HEK293 (cell line): Measurements from ENCODE around the gene AKAP11.

ENCODE experiments used
- CTCF ChIA-PET: fragments of 350-600 bp; formaldehyde crosslinking; extraction: SDS; loops from one replicate; lab custom pipeline; 2021; ENCODE audit warnings: antibody characterized with exemption; lab: Yijun Ruan, JAX
- POLR2A ChIA-PET: fragments of 300-600 bp; formaldehyde crosslinking; extraction: SDS; loops from one replicate; lab custom pipeline; 2020; ENCODE audit warnings: antibody characterized with exemption, inconsistent platforms; lab: Yijun Ruan, JAX
- H3K27ac ChIP-seq: fragments of 200-500 bp; sonication (Bioruptor generic); 2 replicates; pipeline ENCODE4 v1.5.1; 2014; ENCODE audit warnings: low read depth, low read length, control low read depth, inconsistent platforms; ENCODE audit errors: extremely low read depth
- H3K36me3 ChIP-seq, 2 experiments: fragments of 200-500 bp in 1 of 2; sonication (Bioruptor generic) in 1 of 2; 1 replicate in 1 of 2; 2 replicates in 1 of 2; pipeline ENCODE4 v1.5.1; 2014 to 2017; ENCODE audit warnings: inconsistent platforms in 2 of 2, low read length in 2 of 2; ENCODE audit not compliant: control insufficient read depth in 2 of 2, insufficient read depth in 1 of 2
- H3K4me1 ChIP-seq: fragments of 200-500 bp; sonication (Bioruptor generic); 2 replicates; pipeline ENCODE4 v1.5.1; 2014; ENCODE audit warnings: mild to moderate bottlenecking, low read length, inconsistent platforms; ENCODE audit not compliant: control insufficient read depth, insufficient read depth
- H3K4me3 ChIP-seq: 2 replicates; pipeline ENCODE4 v1.5.1; 2011; ENCODE audit warnings: low read depth, mild to moderate bottlenecking, control low read depth, low read length, moderate library complexity
- H3K9me3 ChIP-seq: fragments of 200-500 bp; sonication (Bioruptor generic); 2 replicates; pipeline ENCODE4 v1.5.1; 2014; ENCODE audit warnings: low read depth, low read length, inconsistent platforms; ENCODE audit not compliant: control insufficient read depth, insufficient read depth
- GLI4 ChIP-seq: fragments of 450-650 bp; formaldehyde crosslinking; IDR thresholded peaks from 2 replicates; pipeline ENCODE4 v1.5.1; 2016; ENCODE audit warnings: missing biosample characterization, missing genetic modification characterization
- KLF16 ChIP-seq: fragments of 450-650 bp; formaldehyde crosslinking; IDR thresholded peaks from 2 replicates; pipeline ENCODE4 v1.5.1; 2017; ENCODE audit warnings: missing biosample characterization, missing genetic modification characterization
- KLF8 ChIP-seq: fragments of 450-650 bp; formaldehyde crosslinking; IDR thresholded peaks from 2 replicates; pipeline ENCODE4 v1.5.1; 2016; ENCODE audit warnings: missing biosample characterization, missing genetic modification characterization
- MEIS1 ChIP-seq: sonication (generic); formaldehyde crosslinking; IDR thresholded peaks from 2 replicates; pipeline ENCODE4 v1.8.1; 2022; ENCODE audit warnings: missing genetic modification reagents, mild to moderate bottlenecking, borderline replicate concordance
- SP2 ChIP-seq: fragments of 450-650 bp; formaldehyde crosslinking; IDR thresholded peaks from 2 replicates; pipeline ENCODE4 v1.5.1; 2016; ENCODE audit warnings: missing biosample characterization, missing genetic modification characterization
- ZBTB7A ChIP-seq: fragments of 450-650 bp; formaldehyde crosslinking; IDR thresholded peaks from 2 replicates; pipeline ENCODE4 v1.5.1; 2016; ENCODE audit warnings: low read depth, missing biosample characterization, missing genetic modification characterization
- ZIC2 ChIP-seq: fragments of 450-650 bp; formaldehyde crosslinking; IDR thresholded peaks from 2 replicates; pipeline ENCODE4 v1.5.1; 2016; ENCODE audit warnings: missing biosample characterization, missing genetic modification characterization
- ZNF146 ChIP-seq: fragments of 450-650 bp; formaldehyde crosslinking; IDR thresholded peaks from 2 replicates; pipeline ENCODE4 v1.5.1; 2016; ENCODE audit warnings: missing biosample characterization, missing genetic modification characterization
- ZNF169 ChIP-seq: fragments of 450-650 bp; formaldehyde crosslinking; IDR thresholded peaks from 2 replicates; pipeline ENCODE4 v1.5.1; 2016; ENCODE audit warnings: missing biosample characterization, missing genetic modification characterization
- ZNF184 ChIP-seq: fragments of 450-650 bp; IDR thresholded peaks from 2 replicates; pipeline ENCODE4 v1.5.1; 2018; ENCODE audit warnings: missing biosample characterization, mild to moderate bottlenecking, missing genetic modification characterization
- ZNF335 ChIP-seq: fragments of 450-650 bp; formaldehyde crosslinking; conservative IDR thresholded peaks from 2 replicates; pipeline ENCODE4 v1.5.1; 2016; ENCODE audit warnings: missing biosample characterization, missing genetic modification characterization
- ZNF341 ChIP-seq: fragments of 450-650 bp; formaldehyde crosslinking; IDR thresholded peaks from 2 replicates; pipeline ENCODE4; 2016; ENCODE audit warnings: low read depth, missing biosample characterization, missing genetic modification characterization
- ZNF350 ChIP-seq: fragments of 450-650 bp; formaldehyde crosslinking; IDR thresholded peaks from 2 replicates; pipeline ENCODE4 v1.5.0; 2017; ENCODE audit warnings: missing biosample characterization, mild to moderate bottlenecking, missing genetic modification characterization
- ZNF394 ChIP-seq: fragments of 450-650 bp; formaldehyde crosslinking; IDR thresholded peaks from 2 replicates; pipeline ENCODE4 v1.5.1; 2016; ENCODE audit warnings: missing biosample characterization, missing genetic modification characterization, mild to moderate bottlenecking, moderate library complexity, borderline replicate concordance
- ZNF549 ChIP-seq: fragments of 450-650 bp; IDR thresholded peaks from 2 replicates; pipeline ENCODE4 v1.5.1; 2018; ENCODE audit warnings: missing biosample characterization, missing genetic modification characterization, mild to moderate bottlenecking, inconsistent platforms, moderate library complexity
- ZNF596 ChIP-seq: fragments of 450-650 bp; IDR thresholded peaks from 2 replicates; pipeline ENCODE4 v1.5.0; 2018; ENCODE audit warnings: missing biosample characterization, mild to moderate bottlenecking, missing genetic modification characterization, moderate library complexity
- ZNF830 ChIP-seq: fragments of 450-650 bp; IDR thresholded peaks from 2 replicates; pipeline ENCODE4 v1.5.0; 2018; ENCODE audit warnings: missing biosample characterization, missing genetic modification characterization, low read depth, mild to moderate bottlenecking, moderate library complexity
- ZSCAN16 ChIP-seq: fragments of 450-650 bp; formaldehyde crosslinking; IDR thresholded peaks from 2 replicates; pipeline ENCODE4 v1.5.1; 2016; ENCODE audit warnings: missing biosample characterization, missing genetic modification characterization
- TF ChIP-seq, protein P1 (sequence below): fragments of 450-650 bp; formaldehyde crosslinking; IDR thresholded peaks from 2 replicates; pipeline ENCODE4 v1.5.1; 2016; ENCODE audit warnings: missing biosample characterization, missing genetic modification characterization
- TF ChIP-seq, protein P2 (sequence below): IDR thresholded peaks from 2 replicates; pipeline ENCODE4 v1.6.1; 2011; ENCODE audit warnings: mild to moderate bottlenecking, low read depth, low read length, borderline replicate concordance
- TF ChIP-seq, protein P3 (sequence below): fragments of 450-650 bp; formaldehyde crosslinking; conservative IDR thresholded peaks from 2 replicates; pipeline ENCODE4 v1.5.1; 2016; ENCODE audit warnings: low read depth, missing biosample characterization, missing genetic modification characterization
- TF ChIP-seq, protein P4 (sequence below): fragments of 450-650 bp; formaldehyde crosslinking; IDR thresholded peaks from 2 replicates; pipeline ENCODE4 v1.5.1; 2016; ENCODE audit warnings: missing biosample characterization, missing genetic modification characterization

The AKAP11 gene

DNA sequence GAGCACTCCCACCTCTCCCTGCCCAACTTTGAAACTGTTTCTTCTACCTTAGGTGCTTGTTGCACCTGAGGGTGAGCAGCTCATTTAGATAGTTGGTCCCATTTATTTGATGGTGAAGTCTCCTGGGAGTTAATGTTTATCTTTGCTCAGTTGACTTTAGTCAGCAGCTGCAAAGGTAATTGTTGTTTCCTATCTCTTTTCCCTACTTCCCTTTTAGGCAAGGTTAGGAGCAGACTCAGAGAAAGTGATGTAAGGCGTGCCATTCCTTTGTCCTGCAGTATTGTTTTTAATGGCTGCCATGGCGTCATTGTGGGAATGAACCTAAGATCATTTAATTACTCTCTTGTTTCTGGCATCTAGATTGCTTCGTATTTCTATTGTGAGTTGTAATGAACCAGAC is 11.6 kb downstream of the AKAP11 start (continued):
- no peak for TF ChIP-seq SP2 (tag by site-specific recombination)
- TF ChIP-seq ZNF549, result no peak
- no peak for TF ChIP-seq ZSCAN16 (tag by site-specific recombination)

DNA sequence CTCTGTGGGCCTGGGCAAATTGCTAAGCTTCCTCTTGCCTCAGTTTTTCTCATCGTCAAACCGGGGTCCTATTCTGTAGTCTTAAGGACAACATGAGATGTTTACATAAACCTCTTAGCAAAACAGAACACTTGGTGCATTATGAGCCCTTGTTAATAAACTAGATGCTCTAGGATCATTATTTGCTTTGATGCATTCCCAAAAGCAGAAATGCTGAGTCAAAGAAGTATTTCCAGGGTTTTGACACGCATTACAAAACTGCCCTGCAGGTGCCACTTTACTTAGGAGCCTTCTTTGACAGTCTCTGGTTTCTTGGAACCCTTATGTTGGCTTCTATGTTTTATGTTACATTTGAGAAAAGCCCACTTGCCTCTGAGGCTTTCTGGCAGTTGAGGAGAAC is 12.1 kb downstream of the AKAP11 start:
- CTCF ChIA-PET, result no interaction called here
- TF ChIP-seq, protein P1, sequence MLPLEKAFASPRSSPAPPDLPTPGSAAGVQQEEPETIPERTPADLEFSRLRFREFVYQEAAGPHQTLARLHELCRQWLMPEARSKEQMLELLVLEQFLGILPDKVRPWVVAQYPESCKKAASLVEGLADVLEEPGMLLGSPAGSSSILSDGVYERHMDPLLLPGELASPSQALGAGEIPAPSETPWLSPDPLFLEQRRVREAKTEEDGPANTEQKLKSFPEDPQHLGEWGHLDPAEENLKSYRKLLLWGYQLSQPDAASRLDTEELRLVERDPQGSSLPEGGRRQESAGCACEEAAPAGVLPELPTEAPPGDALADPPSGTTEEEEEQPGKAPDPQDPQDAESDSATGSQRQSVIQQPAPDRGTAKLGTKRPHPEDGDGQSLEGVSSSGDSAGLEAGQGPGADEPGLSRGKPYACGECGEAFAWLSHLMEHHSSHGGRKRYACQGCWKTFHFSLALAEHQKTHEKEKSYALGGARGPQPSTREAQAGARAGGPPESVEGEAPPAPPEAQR, result no peak
- TF ChIP-seq ZNF830 (no peak), ZIC2 (tag by site-specific recombination) (no peak), ZNF596 (tag by site-specific recombination) (no peak), ZNF350 (tag by site-specific recombination) (no peak), ZNF184 (tag by site-specific recombination) (no peak), GLI4 (no peak), ZNF394 (tag by site-specific recombination) (no peak), ZBTB7A (no peak), ZNF146 (tag by site-specific recombination) (no peak), ZNF335 (no peak), KLF16 (tag by site-specific recombination) (no peak), KLF8 (tag by site-specific recombination) (no peak), ZNF341 (tag by site-specific recombination) (no peak), ZSCAN16 (tag by site-specific recombination) (no peak), ZNF169 (tag by site-specific recombination) (no peak), MEIS1 (CRISPR knock-in tag) (no peak)
- TF ChIP-seq, protein P2, sequence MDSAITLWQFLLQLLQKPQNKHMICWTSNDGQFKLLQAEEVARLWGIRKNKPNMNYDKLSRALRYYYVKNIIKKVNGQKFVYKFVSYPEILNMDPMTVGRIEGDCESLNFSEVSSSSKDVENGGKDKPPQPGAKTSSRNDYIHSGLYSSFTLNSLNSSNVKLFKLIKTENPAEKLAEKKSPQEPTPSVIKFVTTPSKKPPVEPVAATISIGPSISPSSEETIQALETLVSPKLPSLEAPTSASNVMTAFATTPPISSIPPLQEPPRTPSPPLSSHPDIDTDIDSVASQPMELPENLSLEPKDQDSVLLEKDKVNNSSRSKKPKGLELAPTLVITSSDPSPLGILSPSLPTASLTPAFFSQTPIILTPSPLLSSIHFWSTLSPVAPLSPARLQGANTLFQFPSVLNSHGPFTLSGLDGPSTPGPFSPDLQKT, result no peak
- TF ChIP-seq, protein P3, sequence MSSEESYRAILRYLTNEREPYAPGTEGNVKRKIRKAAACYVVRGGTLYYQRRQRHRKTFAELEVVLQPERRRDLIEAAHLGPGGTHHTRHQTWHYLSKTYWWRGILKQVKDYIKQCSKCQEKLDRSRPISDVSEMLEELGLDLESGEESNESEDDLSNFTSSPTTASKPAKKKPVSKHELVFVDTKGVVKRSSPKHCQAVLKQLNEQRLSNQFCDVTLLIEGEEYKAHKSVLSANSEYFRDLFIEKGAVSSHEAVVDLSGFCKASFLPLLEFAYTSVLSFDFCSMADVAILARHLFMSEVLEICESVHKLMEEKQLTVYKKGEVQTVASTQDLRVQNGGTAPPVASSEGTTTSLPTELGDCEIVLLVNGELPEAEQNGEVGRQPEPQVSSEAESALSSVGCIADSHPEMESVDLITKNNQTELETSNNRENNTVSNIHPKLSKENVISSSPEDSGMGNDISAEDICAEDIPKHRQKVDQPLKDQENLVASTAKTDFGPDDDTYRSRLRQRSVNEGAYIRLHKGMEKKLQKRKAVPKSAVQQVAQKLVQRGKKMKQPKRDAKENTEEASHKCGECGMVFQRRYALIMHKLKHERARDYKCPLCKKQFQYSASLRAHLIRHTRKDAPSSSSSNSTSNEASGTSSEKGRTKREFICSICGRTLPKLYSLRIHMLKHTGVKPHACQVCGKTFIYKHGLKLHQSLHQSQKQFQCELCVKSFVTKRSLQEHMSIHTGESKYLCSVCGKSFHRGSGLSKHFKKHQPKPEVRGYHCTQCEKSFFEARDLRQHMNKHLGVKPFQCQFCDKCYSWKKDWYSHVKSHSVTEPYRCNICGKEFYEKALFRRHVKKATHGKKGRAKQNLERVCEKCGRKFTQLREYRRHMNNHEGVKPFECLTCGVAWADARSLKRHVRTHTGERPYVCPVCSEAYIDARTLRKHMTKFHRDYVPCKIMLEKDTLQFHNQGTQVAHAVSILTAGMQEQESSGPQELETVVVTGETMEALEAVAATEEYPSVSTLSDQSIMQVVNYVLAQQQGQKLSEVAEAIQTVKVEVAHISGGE, result no peak
- TF ChIP-seq, protein P4, sequence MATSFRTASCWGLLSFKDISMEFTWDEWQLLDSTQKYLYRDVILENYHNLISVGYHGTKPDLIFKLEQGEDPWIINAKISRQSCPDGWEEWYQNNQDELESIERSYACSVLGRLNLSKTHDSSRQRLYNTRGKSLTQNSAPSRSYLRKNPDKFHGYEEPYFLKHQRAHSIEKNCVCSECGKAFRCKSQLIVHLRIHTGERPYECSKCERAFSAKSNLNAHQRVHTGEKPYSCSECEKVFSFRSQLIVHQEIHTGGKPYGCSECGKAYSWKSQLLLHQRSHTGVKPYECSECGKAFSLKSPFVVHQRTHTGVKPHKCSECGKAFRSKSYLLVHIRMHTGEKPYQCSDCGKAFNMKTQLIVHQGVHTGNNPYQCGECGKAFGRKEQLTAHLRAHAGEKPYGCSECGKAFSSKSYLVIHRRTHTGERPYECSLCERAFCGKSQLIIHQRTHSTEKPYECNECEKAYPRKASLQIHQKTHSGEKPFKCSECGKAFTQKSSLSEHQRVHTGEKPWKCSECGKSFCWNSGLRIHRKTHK, result no peak
- POLR2A ChIA-PET, result no interaction called here
- no peak overlapping the region for H3K4me3 ChIP-seq
- H3K36me3 ChIP-seq, result peaks cover 7 to 25% of the 10 kb centered on the region in 2 experiments; a peak in 2 of 3 replicates
- H3K4me1 ChIP-seq, result peaks cover 8% of the 10 kb centered on the region
- H3K9me3 ChIP-seq, result no peaks in the 10 kb centered on the region
- no peak overlapping the region for H3K27ac ChIP-seq
